Forelimb muscle (tissue), 1 donor: ENCODE measurements around the gene ADAMTS20. TPM values are rescaled to one million over a fixed set of nuclear protein-coding genes. Genes with fewer than 3 reads are reported as not detected.
"Not testable (repeated sequence)": the region's sequence is repeated elsewhere in the genome, so short reads cannot be mapped to it uniquely, and the experiment has no call there.

Experiments used
- DNase-seq: peaks from one replicate; pipeline ENCODE4 v3.0.0-alpha.2; 2013; ENCODE audit warnings: low read depth
- polyA plus RNA-seq: library from polyadenylated mRNA; unstranded; fragments of 120-200 nt; gene quantifications from one replicate; pipeline ENCODE4 v1.2.1, GENCODE V29; 2013; ENCODE audit not compliant: insufficient read length

The ADAMTS20 gene
- polyA plus RNA-seq, 1 donor: 0.05 TPM

DNA sequence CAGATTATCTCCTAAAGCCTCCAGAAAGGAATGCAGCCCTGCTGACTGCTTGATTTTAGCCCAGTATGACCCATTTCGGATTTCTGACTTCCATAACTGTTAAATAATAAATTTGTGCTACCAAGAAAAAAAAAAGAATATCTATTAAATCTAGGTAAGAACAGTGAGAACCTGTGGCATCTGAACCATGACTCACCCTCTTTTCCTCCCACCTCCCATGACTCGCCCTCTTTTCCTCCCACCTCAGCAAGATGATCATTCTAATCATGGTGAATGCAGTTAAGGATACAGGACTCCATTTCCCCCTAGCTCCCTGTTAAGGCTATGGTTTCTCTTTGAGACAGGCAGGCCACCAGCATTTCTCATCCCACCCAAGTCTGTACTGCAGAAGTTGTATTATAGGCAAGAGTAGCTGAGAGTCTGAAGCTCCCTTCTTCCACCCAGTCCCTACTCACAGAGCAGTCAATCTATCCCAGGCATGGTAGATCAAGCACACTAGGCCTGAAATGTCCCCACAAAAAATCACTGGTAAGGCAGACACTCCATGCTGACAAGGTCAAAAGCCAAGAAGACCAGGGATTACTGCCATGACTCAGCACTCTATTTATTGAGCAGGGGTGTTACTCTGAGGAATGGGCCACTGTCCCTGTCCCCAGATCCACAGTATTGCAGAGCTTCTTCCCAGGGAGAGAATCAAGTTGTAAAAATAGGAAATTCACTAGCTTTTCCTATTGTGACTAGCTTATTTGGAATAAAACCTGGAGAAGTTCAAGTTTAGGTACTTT is 188.9 kb downstream of the ADAMTS20 start:
- no peak for DNase-seq

DNA sequence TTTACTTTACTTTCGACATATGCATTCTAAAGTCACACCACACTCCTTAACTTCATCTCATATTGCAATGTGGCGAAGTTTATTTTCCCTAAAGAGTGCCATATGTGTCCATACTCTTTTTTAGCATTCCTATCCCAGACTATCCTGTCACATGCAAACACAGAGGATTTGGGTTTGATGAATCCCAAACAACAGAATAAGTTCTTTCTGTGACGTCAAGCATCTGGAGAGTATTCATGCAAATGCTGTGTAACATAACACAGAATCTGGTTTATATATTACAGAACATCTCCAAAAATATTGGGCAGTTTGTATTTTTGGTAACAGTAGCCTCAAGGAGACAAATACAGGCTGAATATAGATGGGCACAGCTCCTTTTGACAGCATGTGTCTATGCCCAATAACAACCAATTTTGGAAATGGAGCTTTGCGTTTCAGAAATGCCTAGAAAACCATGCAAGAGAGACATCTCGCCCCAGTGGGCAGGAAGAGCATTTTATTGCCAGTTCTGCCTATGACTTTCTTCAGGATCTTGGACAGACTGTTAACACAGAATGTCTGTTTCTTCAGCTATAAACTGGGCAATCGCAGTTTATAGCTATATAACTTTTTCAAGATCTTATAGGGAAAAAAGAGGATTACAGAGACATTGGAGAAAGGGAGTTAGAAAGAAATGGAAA is 190.8 kb downstream of the ADAMTS20 start:
- DNase-seq: no peak

DNA sequence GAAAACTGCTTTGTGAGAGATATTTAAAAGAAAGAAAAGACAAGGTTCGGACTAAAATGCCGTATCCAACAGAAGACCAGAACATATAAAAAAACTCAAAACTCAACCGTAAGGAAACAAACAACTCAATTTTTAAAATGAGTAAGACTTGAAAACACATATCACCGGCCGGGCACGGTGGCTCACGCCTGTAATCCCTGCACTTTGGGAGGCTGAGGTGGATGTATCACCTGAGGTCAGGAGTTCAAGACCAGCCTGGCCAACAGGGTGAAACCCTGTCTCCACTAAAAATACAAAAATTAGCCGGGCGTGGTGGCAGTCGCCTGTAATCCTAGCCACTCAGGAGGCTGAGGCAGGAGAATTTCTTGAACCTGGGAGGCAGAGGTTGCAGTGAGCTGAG is 192.0 kb downstream of the ADAMTS20 start:
- not testable (repeated sequence) for DNase-seq

DNA sequence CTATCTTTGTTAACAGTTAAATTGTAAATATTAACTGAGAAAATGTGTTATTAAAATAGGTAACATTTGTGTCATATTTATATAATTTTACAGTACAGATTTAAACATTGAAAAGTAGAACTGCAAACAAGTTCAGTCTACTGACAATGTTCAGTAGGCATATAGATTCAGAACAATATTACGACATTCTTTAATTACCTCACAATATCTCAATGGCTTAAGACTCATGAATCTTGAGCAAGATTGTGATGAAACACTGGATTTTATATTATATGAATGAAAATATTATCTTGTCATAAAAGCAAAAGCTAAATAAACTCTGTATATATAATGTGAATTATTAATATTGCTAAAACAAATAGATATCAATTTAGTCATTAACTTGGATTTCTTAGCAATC is 194.9 kb downstream of the ADAMTS20 start:
- no peak for DNase-seq

DNA sequence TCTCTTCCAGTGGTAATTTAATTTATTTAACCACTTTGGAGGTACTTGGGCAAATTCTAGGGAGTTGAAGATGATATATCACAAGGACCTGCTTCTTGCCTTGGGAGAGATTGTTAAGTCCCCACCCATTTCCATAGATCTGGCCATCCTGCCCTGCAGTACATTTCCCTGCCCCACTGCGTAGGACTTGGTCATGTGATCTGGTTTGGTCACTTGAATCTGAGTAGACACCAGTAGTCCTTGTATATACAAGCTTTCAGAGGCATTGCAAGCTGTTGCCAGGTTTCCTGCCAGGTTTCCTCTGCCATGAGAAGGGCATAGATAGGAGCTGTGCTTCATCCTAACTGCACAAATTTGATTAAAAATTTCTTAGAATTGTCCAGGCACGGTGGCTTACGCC is 200.0 kb downstream of the ADAMTS20 start:
- DNase-seq: no peak

DNA sequence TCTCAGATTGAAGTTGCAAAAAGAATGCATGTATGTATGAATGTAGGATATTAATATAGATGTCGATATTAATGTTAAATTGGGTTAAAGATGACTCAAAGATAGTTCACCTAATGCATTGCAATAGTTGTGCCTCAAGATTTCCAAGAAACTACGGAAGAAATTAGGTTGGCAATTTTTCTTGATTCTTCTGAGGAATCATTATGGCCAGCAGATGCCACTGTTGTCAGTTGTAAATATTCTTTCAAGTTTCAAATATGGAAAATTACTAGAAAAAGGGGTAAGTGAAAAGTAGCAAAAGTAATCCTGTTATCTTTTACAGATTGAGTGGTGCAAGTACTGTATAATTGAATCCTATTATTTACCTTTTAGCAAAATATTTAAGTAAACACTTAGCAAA is 202.1 kb downstream of the ADAMTS20 start:
- no peak for DNase-seq

DNA sequence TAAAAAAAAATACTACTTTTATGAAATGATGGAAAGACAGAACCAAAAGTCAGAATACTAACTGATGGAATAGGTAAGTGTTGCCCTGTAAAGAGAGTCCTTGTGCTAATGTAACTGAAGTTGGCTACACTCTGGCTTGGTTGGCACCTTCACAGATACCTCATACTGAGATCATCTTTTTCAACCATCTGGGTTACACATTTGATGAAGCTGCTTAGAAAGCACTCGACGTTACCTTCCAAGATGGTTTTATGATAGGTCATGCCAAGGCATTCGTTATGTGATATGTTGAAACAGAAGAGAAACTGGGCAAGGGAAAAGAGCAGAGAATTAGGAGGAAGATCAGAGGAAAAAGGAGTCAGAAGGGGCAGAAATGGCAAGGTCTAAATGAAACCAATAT is 203.8 kb downstream of the ADAMTS20 start:
- DNase-seq: no peak

DNA sequence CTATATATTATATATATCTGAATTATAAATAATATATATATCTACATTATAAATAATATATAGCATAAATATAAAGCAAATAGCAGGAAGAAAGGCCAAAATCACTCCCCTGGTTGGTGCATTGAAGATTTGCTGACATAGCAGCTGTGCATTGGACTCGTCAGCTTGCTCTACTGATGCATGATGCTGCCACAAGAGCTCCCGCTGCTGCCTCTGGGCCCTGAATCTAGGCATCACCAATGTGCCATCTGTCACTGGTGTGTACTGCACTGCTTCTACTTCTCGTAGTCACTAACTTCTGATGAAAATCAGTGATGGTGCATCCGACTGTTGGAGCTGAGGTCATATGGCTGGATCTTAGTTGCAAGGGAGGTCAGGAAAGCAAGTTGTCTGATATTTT is 205.0 kb downstream of the ADAMTS20 start:
- no peak for DNase-seq

DNA sequence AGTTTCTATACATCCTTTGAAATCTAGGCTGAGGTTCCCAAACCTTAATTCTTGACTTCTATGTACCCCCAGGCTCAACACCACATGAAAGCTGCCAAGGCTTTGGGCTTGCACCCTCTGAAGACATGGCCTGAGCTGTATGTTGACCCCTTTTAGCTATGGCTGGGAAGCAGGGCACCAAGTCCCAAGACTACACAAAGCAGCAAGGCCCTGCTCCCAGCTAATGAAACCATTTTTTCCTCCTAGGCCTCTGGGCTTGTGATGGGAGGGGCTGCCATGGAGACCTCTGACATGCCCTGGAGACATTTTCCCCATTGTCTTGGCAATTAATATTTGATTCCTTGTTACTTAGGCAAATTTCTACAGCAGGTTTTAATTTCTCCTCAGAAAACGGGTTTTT is 207.0 kb downstream of the ADAMTS20 start:
- DNase-seq: no peak

DNA sequence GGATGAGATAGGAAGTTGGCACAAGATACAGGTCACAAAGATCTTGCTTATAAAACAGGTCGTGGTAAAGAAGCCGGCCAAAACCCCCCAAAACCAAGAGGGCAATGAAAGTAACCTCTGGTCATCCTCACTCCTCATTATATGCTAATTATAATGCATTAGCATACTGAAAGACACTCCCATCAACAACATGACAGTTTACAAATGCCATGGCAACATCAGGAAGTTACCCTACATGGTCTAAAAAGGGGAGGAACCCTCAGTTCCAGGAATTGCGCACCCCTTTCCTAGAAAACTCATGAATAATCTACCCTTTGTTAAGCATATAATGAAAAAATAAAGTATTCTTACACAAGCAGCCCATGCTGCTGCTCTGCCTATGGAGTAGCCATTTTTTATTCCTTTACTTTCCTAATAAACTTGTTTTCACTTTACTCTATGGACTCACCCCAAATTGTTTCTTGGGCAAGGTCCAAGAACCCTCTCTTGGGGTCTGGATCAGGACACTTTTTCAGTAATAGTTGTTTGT is 210.2 kb downstream of the ADAMTS20 start:
- not testable (repeated sequence) for DNase-seq

DNA sequence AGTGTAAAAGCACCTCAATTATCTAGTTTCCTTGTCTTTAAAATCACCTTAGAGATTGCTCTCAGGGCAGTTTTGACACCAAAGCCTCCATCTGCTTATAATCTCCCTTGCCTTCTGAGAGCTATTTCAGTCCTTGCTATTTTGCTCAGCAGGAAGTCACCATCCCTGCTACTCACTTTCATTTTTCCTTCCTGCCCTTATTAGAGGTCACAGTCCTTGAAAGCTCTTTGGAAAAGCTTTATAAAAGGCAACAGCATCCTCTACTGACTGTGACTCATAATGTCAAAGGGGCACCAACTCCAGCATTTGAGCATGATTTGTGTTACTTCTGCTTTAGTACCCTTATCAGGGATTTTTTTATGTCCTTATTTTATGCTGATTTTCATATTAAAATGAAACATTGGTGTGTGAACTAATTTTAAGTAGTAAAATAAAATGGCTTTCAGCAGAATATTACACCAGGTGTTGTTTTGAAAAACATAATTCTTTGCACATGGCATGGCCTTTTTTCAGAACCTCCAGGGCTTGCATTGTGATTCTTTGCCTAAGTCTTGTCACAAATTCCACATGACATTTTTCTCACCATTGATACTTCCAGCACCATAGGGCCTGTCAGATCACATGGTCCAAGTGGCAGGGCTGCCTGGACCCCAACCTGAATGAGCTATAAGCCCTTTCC is 213.0 kb downstream of the ADAMTS20 start:
- DNase-seq: no peak

DNA sequence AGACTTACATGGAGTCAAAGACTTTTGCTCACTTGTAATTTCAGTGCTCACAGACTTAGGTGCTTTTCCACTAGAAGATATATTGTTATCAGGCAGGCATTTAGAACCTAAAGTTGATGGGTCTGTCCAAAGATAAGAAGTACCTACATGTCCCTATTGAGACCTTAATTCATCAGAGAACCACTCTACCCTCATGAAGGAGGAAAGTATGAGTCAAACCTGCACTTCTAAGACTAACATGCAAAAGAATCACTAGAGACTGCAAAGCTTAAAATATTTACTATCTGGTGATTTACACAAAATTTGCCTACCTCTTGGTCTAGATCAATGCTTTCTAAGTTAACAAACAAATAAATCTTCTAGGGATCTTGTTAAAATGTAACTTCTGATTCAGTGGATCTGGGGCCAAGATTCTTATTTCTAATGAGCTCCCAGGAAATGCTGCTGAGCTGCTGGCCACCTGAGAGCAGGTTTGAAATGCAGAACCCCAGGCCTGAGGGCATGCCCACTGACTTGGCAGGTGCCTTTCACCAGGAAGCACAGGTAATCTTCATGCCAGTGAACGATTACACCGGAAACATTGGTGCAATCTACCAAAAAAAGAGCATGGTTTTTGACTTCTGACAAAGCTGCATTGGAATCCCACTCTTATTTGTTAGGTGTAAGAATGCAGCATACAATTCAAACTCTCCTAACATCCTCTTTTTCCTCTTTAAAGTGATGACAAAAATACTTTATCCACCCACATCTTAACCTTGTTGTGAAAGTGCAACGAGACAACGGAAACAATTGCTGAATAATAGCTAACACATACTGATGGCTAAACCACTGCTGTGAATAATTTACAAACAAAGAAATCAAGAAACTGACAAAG is 214.2 kb downstream of the ADAMTS20 start:
- DNase-seq: no peak

DNA sequence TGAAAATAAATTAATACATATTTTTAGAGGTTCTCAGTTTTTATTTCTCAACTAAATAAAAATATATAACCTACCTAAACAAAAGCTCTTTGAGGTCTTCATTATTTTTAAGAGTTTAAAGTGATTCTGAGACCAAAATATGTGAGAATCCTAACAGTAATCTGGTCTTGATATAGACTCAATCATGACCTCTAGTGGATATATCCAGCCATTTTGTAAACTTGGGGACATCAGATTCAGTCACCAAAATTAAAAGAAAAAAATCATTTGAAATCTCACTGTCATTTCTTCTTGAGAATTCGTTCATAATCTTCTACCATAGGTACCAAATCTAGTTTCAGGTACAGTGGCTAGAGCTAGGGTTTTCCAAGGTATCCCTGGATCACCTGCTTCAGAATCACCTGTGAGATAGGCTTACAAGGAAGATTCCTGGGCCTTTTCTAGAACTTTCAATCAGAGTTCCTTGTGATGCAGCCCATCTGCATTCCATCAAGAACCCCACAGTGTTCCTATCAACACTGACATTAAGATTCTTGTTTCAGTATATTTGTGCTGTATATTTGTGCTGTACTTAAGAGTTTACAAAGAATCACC is 214.9 kb downstream of the ADAMTS20 start:
- no peak for DNase-seq

DNA sequence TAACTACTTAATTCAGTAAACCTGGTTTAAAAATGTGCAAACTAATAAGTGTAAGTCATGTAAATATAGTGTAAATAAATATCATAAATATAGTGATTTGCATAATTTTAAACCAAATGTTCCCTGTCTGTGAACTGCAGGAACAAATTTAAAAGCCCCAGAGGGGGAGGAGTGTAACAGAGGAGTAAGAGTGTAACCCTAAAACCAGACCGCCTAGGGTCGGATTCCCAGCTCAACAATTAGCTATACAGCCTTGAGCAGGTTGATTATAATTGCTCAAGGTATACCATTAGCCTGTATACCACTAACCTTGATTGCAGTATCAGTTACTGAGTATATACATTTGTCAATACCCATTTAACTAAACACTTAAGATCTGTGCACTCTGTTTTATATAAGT is 218.4 kb downstream of the ADAMTS20 start:
- no peak for DNase-seq

DNA sequence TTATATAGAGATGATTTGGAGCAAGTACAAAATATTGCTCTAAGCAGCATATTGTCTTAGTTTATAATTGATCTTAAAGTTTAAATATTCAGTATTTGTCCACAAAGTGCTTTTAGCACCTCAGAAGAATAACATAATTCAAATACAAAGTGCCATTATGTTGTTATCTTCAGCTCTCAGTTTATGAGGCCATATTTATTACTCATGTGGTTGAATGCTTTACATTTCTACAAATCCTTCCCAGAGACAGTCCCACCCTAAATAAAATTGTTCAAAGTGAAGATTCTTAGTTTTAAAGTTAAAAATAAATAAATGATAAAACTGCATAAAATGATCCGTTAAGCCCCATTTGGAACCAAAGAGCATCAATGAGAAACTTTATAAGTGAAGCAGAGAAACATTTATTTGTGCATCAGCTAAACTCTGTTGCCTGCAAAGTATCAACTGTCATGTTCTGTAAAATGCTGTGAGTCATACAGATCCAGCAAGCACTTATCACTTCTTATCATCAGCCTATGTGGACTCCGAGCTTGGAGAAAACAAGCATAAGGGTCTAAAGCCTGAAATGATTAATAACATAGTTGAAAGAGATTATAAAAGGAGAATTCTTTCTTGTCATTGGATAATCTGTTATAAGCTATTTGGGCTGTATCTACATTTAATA is 218.9 kb downstream of the ADAMTS20 start:
- DNase-seq: no peak

DNA sequence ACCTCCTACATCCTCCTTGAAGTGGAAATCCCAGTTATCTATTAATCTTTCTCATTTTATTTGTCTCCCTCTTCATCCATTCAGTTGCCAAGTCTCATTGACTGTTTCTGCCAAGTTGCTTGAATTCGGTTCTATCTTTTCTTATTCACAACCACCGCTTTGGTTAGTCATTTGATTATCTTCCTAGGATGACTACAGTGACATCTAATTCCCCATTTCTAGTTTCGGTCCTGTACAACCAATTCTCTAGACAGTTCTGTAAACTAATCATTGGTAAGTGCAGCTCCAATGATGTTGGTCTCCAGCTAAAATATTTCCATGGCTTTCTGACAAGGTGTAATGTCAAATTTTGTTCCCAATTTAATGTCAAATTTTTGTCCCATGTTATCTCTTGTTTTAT is 220.1 kb downstream of the ADAMTS20 start:
- DNase-seq: no peak

DNA sequence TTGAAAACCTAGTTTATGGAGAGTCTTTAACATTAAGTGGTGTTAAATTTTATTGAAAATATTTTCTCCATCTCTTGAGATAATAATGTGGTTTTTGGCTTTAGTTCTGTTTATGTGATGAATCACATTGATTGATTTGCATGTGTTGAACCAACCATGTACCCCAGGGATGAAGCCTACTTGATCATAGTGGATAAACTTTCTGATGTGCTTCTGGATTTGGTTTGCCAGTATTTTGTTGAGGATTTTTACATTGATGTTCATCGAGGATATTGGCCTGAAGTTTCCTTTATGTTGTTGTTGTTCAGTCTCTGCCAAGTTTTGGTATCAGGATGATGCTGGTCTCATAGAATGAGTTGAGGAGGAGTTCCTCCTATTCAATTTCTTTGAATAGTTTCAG is 222.6 kb downstream of the ADAMTS20 start:
- no peak for DNase-seq

DNA sequence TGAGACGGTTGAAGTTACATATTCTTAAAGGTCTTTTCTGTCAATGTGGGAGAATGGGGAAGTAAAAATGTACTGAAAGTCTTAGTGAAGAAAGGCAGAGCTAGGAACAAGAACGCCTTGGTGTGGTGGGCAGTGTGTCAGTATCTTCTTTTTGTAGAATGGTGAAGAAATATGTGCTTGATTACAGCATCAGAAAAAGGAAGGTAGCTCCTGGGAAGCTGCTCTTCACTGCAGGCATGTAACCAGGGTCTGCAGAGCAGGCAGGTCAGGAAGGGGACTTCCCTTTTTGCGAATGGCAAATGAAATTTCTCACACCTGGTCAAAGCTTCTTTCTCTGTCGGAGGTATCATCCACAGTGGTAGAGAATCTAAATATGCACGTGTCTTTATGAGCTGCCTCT is 226.2 kb downstream of the ADAMTS20 start:
- no peak for DNase-seq

DNA sequence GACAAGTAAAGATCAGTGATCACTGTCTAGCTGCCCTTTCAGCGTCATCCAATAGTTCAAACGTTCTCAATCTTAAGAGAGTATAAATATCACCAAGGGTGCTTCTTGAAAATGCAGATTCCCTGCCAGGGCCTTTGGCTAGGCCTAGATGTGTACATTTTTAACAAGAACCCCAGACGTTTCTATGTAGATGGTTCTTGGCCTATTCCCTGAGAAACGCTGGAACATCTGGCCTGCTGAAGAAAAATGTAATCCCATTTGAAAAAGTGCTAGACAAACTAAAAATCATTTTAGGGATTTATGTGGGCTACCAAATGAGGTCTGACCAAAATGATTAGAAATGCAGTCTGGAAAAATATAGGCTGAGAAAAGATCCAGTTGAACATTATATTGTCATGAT is 231.7 kb downstream of the ADAMTS20 start:
- DNase-seq: peak; percentile 13

DNA sequence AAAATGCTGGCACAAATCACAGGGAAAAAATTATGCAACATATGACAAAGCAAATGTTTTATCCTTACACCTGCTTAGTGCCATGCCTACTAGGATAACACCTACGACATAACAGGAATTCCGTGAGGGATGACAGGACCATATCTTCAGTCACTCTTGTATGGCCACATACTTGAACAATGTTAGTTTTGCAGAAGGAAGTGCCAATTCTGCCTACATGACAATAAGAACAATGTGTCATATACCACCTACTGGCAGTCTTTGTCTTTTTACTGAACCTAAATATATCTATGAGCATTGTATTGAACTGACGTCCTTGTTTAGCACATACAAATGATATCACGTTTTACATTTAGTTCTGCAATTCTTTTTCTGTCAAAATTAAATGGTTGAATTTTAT is 234.0 kb downstream of the ADAMTS20 start:
- DNase-seq: no peak

DNA sequence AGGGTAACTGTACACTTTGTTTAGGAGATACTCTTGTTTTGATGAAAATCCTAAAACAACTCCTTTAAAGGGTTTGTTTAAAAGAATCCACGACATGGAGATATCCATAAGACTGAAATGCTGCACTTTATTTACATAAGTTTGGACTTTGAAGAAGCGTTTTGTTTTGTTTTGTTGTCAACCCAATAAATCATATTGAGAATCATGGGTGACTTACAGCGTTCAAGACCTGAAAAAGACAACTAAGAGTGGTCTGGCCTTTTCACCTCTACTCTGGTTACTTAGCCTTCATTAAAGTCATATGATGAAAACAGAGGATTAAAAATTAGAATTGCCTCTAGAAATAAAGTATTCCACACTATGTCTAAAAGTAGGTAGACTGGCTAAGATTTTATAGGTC is 234.8 kb downstream of the ADAMTS20 start:
- no peak for DNase-seq
